ENCODE measurements around the gene NUP188.
"Not testable (repeated sequence)": the region's sequence is repeated elsewhere in the genome, so short reads cannot be mapped to it uniquely, and the experiment has no call there.

DNA sequence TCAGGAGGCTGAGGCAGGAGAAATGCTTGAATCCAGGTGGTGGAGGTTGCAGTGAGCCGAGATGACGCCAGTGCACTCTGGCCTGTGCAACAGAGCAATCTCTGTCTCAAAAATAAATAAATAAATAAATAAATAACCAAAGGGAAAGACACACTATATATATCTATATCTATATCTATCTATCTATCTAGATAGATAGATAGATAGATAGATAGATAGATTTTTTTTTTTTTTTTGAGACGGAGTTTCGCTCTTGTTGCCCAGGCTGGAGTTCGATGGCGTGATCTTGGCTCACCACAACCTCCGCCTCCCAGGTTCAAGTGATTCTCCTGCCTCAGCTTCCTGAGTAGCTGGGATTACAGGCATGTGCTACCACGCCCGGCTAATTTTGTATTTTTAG is 13.9 kb downstream of the NUP188 start:
- TF ChIP-seq, protein P1, sequence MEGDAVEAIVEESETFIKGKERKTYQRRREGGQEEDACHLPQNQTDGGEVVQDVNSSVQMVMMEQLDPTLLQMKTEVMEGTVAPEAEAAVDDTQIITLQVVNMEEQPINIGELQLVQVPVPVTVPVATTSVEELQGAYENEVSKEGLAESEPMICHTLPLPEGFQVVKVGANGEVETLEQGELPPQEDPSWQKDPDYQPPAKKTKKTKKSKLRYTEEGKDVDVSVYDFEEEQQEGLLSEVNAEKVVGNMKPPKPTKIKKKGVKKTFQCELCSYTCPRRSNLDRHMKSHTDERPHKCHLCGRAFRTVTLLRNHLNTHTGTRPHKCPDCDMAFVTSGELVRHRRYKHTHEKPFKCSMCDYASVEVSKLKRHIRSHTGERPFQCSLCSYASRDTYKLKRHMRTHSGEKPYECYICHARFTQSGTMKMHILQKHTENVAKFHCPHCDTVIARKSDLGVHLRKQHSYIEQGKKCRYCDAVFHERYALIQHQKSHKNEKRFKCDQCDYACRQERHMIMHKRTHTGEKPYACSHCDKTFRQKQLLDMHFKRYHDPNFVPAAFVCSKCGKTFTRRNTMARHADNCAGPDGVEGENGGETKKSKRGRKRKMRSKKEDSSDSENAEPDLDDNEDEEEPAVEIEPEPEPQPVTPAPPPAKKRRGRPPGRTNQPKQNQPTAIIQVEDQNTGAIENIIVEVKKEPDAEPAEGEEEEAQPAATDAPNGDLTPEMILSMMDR (conservative IDR thresholded peaks at IDR 0.05; ENCODE audit: low read depth, low read length), result not testable (repeated sequence)
- TF ChIP-seq MXI1 (IDR thresholded peaks at IDR 0.05; ENCODE audit: borderline replicate concordance, low read depth, low read length); SMC3 (IDR thresholded peaks at IDR 0.05; ENCODE audit: low read depth, low read length); MAZ (IDR thresholded peaks at IDR 0.05; ENCODE audit: borderline replicate concordance, low read depth, low read length); CEBPB (IDR thresholded peaks at IDR 0.05; ENCODE audit: low read depth, low read length); POLR2A (IDR thresholded peaks at IDR 0.05; ENCODE audit: low read depth, low read length); MAFK (IDR thresholded peaks at IDR 0.05; ENCODE audit: low read depth, low read length); RCOR1 (IDR thresholded peaks at IDR 0.05; ENCODE audit: insufficient replicate concordance, low read length); RAD21 (IDR thresholded peaks at IDR 0.05; ENCODE audit: low read length); BHLHE40 (IDR thresholded peaks at IDR 0.05; ENCODE audit: low read depth, low read length); FOS (IDR thresholded peaks at IDR 0.05; ENCODE audit: low read depth, low read length): not testable (repeated sequence)
- TF ChIP-seq, protein P2, sequence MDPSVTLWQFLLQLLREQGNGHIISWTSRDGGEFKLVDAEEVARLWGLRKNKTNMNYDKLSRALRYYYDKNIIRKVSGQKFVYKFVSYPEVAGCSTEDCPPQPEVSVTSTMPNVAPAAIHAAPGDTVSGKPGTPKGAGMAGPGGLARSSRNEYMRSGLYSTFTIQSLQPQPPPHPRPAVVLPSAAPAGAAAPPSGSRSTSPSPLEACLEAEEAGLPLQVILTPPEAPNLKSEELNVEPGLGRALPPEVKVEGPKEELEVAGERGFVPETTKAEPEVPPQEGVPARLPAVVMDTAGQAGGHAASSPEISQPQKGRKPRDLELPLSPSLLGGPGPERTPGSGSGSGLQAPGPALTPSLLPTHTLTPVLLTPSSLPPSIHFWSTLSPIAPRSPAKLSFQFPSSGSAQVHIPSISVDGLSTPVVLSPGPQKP (IDR thresholded peaks at IDR 0.05; ENCODE audit: borderline replicate concordance, low read depth, low read length), result not testable (repeated sequence)
- TF ChIP-seq, protein P3, sequence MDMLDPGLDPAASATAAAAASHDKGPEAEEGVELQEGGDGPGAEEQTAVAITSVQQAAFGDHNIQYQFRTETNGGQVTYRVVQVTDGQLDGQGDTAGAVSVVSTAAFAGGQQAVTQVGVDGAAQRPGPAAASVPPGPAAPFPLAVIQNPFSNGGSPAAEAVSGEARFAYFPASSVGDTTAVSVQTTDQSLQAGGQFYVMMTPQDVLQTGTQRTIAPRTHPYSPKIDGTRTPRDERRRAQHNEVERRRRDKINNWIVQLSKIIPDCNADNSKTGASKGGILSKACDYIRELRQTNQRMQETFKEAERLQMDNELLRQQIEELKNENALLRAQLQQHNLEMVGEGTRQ (IDR thresholded peaks at IDR 0.05; ENCODE audit: low read depth, low read length), result not testable (repeated sequence)
